ENCODE measurements around the gene CLK3. TPM values are rescaled to one million over a fixed set of nuclear protein-coding genes. Genes with fewer than 3 reads are reported as not detected.

The CLK3 gene
- total and polyA plus RNA-seq, 4 donors: 23.8 to 70.3 (median 60.4) TPM

DNA sequence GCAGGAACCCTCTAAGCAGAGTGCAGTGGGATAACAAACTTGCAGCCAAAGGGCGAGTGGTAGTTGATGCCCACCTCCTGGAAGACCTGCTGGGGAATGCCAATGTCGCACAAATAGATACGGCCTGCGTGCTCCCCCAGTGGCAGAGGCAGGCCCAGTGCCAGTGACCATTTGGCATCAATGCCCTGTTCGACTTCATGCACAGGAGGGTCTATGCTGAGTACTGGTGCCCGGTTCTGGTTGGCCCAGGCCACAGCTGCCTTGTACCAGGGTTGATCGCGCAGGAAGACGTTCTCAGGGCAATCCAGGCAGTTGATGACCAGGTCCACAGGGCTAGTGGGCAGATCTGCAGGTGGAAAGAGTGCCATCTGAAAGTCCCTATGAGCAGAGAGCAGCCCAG is 17.0 kb downstream of the CLK3 start:
- Histone ChIP-seq H3K36me3 (ENCODE audit: control insufficient read depth, insufficient read depth, low read length) (peaks cover 93% of the 10 kb centered on the region), H3K4me1 (ENCODE audit: control insufficient read depth, insufficient read depth, low read length) (peaks cover 3% of the 10 kb centered on the region), H3K27ac (ENCODE audit: low read depth, low read length) (no peak overlapping the region), H3K9me3 (ENCODE audit: control insufficient read depth, insufficient read depth, low read length) (no peaks in the 10 kb centered on the region), H3K27me3 (ENCODE audit: control insufficient read depth, insufficient read depth, low read length) (no peaks in the 10 kb centered on the region), H3K4me3 (ENCODE audit: low read depth, low read length) (no peak overlapping the region)
- 94% methylated on average over 9 of the region's 9 CpGs for WGBS (ENCODE audit: insufficient coverage)
- DNase-seq (ENCODE audit: low read depth in 4 of 6, low spot score in 6 of 6): no peak

GRCh38 chr15:74633781-74634180 is 18.1 kb downstream of the CLK3 start:
- H3K27me3 ChIP-seq (ENCODE audit: control insufficient read depth, insufficient read depth, low read length): no peaks in the 10 kb centered on the region
- no peak overlapping the region for H3K27ac ChIP-seq (ENCODE audit: low read depth, low read length)
- H3K9me3 ChIP-seq (ENCODE audit: control insufficient read depth, insufficient read depth, low read length): no peaks in the 10 kb centered on the region
- peaks cover 3% of the 10 kb centered on the region for H3K4me1 ChIP-seq (ENCODE audit: control insufficient read depth, insufficient read depth, low read length)
- WGBS (ENCODE audit: insufficient coverage): 66% methylated on average over 2 of the region's 2 CpGs
- DNase-seq (ENCODE audit: low read depth in 4 of 6, low spot score in 6 of 6): no peak
- H3K4me3 ChIP-seq (ENCODE audit: low read depth, low read length): no peak overlapping the region
- H3K36me3 ChIP-seq (ENCODE audit: control insufficient read depth, insufficient read depth, low read length): peaks cover 91% of the 10 kb centered on the region

DNA sequence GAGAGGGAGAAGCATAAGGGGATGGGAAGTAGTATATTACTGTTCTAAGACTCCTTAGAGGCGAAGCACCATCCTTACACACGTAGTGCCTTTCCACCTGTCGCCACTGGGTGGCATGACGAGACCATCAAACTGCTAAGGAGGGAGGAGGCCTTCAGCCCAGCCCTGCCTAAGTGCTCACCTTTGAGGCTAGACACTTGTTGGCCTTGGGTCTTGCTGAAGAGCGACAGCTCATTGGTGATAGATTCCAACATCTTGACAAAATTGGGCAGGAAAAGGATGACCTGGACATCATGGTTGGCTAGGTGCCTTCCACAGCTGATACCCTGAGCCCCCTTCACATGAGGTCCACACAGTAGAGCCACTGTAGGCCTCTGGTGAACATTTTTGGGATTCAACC is 19.6 kb downstream of the CLK3 start:
- 35% methylated on average over 5 of the region's 5 CpGs for WGBS (ENCODE audit: insufficient coverage)
- Histone ChIP-seq H3K27ac (ENCODE audit: low read depth, low read length) (no peak overlapping the region), H3K4me3 (ENCODE audit: low read depth, low read length) (no peak overlapping the region), H3K36me3 (ENCODE audit: control insufficient read depth, insufficient read depth, low read length) (peaks cover 88% of the 10 kb centered on the region), H3K4me1 (ENCODE audit: control insufficient read depth, insufficient read depth, low read length) (peaks cover under 1% of the 10 kb centered on the region), H3K9me3 (ENCODE audit: control insufficient read depth, insufficient read depth, low read length) (no peaks in the 10 kb centered on the region), H3K27me3 (ENCODE audit: control insufficient read depth, insufficient read depth, low read length) (no peaks in the 10 kb centered on the region)
- peak in 5 of 6 donors; percentile 30 to 91 (median 48) for DNase-seq (ENCODE audit: low read depth in 4 of 6, low spot score in 6 of 6)

DNA sequence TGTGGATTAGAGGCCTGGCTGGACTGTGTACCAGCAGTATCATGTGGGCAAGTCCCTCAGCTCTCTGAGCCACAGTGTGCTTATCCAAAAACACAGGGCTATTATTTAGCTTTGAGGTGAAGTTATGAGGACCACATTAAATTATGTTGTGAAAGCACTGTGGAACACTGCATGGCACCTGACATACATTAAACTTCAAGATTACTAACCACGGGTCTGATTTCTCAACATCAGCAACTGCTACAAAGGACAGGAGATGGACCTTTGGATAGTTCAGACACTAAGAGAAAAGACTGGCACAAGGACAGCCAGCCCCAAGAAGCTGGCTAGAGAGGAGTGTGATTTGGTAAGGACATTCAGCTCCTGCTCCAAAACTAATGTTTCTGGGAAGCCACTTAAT is 21.3 kb downstream of the CLK3 start:
- no peaks in the 10 kb centered on the region for H3K4me1 ChIP-seq (ENCODE audit: control insufficient read depth, insufficient read depth, low read length)
- H3K4me3 ChIP-seq (ENCODE audit: low read depth, low read length): no peak overlapping the region
- no peaks in the 10 kb centered on the region for H3K9me3 ChIP-seq (ENCODE audit: control insufficient read depth, insufficient read depth, low read length)
- no CpG with 5 or more reads among the region's 1 CpG for WGBS (ENCODE audit: insufficient coverage)
- H3K27me3 ChIP-seq (ENCODE audit: control insufficient read depth, insufficient read depth, low read length): no peaks in the 10 kb centered on the region
- DNase-seq (ENCODE audit: low read depth in 4 of 6, low spot score in 6 of 6): no peak
- H3K36me3 ChIP-seq (ENCODE audit: control insufficient read depth, insufficient read depth, low read length): peaks cover 71% of the 10 kb centered on the region
- H3K27ac ChIP-seq (ENCODE audit: low read depth, low read length): no peak overlapping the region

DNA sequence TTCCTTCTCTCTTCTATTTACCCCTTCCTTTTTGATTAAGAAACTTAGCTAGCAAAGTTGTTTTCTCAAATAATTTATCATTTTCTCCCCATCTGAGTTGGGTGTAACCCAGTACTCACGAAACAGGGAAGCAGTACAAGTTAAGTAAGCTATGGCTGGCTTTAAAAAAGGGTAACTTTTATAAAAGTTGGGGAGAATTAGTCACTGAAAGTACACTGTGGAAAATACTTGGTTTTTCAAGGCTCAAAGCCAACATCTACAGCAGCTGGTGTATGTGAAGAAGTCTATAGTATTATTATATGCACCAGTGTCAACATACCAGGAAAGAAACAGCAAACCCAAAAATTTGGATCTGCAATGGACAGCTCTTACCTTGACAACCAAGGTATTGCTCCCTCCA is 25.5 kb downstream of the CLK3 start:
- no peak for DNase-seq (ENCODE audit: low read depth in 4 of 6, low spot score in 6 of 6)
- Histone ChIP-seq H3K9me3 (ENCODE audit: control insufficient read depth, insufficient read depth, low read length) (no peaks in the 10 kb centered on the region), H3K27me3 (ENCODE audit: control insufficient read depth, insufficient read depth, low read length) (no peaks in the 10 kb centered on the region), H3K36me3 (ENCODE audit: control insufficient read depth, insufficient read depth, low read length) (peaks cover 39% of the 10 kb centered on the region), H3K4me1 (ENCODE audit: control insufficient read depth, insufficient read depth, low read length) (peaks cover 4% of the 10 kb centered on the region), H3K27ac (ENCODE audit: low read depth, low read length) (no peak overlapping the region), H3K4me3 (ENCODE audit: low read depth, low read length) (no peak overlapping the region)
- no CpG with 5 or more reads among the region's 1 CpG for WGBS (ENCODE audit: insufficient coverage)

- H3K4me3 ChIP-seq (ENCODE audit: low read depth, low read length): no peak overlapping the region
- peaks cover 4% of the 10 kb centered on the region for H3K4me1 ChIP-seq (ENCODE audit: control insufficient read depth, insufficient read depth, low read length)
- DNase-seq (ENCODE audit: low read depth in 4 of 6, low spot score in 6 of 6): no peak
- 81% methylated on average over 3 of the region's 4 CpGs for WGBS (ENCODE audit: insufficient coverage)
- no peaks in the 10 kb centered on the region for H3K27me3 ChIP-seq (ENCODE audit: control insufficient read depth, insufficient read depth, low read length)
- H3K9me3 ChIP-seq (ENCODE audit: control insufficient read depth, insufficient read depth, low read length): no peaks in the 10 kb centered on the region
- H3K27ac ChIP-seq (ENCODE audit: low read depth, low read length): peak overlapping the region; percentile 16
- H3K36me3 ChIP-seq (ENCODE audit: control insufficient read depth, insufficient read depth, low read length): peaks cover 31% of the 10 kb centered on the region
Measured at GRCh38 chr15:74642348-74642733, 26.7 kb downstream of the CLK3 start.

DNA sequence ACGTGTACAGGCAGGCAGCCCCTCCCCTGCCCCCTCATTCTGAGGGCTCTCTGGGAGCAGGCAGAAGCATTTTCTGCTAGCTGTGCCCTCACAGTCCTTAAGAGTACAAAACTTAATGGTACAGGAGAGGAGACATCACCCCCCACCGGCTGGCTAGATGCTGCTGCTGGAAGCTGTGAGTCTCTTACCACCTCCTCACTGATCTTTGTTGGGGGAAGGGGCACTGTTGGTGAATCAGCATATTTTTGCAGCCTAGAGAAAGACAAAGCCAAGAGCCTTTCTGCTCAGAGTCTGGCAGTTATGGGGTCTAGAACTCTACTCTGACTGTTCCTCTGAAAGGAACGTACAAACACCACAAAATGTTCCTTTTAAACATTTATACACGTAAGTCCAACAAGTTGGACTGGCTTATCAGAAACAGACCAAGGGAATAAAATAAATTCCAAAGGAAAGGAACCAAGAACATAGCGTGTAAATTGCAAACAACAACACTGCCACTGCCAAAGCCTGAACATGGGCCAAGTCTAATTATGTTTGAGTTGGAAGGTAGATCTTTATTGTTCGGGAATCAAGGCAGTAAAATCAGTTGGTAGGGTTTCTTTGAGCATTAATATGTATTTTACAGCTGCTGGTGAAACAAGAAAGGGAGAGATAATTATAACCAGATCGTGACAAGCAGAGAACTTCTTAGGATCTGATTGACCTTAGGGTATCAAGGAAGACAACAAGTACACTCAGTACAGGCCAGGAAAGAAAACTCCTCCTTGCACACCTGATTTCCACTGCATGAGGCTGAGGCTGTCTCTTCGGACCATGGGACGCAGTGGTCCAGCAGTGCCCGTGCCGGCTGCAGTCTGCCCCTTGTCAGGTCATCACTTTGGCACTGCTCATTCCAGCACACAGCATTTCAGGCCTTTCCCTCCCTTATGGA is 27.4 kb downstream of the CLK3 start:
- 68% methylated on average over 8 of the region's 11 CpGs for WGBS (ENCODE audit: insufficient coverage)
- Histone ChIP-seq H3K36me3 (ENCODE audit: control insufficient read depth, insufficient read depth, low read length) (peaks cover 25% of the 10 kb centered on the region), H3K4me3 (ENCODE audit: low read depth, low read length) (no peak overlapping the region), H3K4me1 (ENCODE audit: control insufficient read depth, insufficient read depth, low read length) (peaks cover 4% of the 10 kb centered on the region), H3K27me3 (ENCODE audit: control insufficient read depth, insufficient read depth, low read length) (no peaks in the 10 kb centered on the region), H3K9me3 (ENCODE audit: control insufficient read depth, insufficient read depth, low read length) (no peaks in the 10 kb centered on the region), H3K27ac (ENCODE audit: low read depth, low read length) (peak overlapping the region; percentile 16)
- DNase-seq (ENCODE audit: low read depth in 4 of 6, low spot score in 6 of 6): peak in 1 of 6 donors; percentile 48

GRCh38 chr15:74643665-74644204 is 28.1 kb downstream of the CLK3 start:
- no peak for DNase-seq (ENCODE audit: low read depth in 4 of 6, low spot score in 6 of 6)
- WGBS (ENCODE audit: insufficient coverage): 85% methylated on average over 2 of the region's 2 CpGs
- Histone ChIP-seq H3K9me3 (ENCODE audit: control insufficient read depth, insufficient read depth, low read length) (no peaks in the 10 kb centered on the region), H3K27ac (ENCODE audit: low read depth, low read length) (no peak overlapping the region), H3K36me3 (ENCODE audit: control insufficient read depth, insufficient read depth, low read length) (peaks cover 20% of the 10 kb centered on the region), H3K4me1 (ENCODE audit: control insufficient read depth, insufficient read depth, low read length) (peaks cover 4% of the 10 kb centered on the region), H3K27me3 (ENCODE audit: control insufficient read depth, insufficient read depth, low read length) (no peaks in the 10 kb centered on the region), H3K4me3 (ENCODE audit: low read depth, low read length) (no peak overlapping the region)

DNA sequence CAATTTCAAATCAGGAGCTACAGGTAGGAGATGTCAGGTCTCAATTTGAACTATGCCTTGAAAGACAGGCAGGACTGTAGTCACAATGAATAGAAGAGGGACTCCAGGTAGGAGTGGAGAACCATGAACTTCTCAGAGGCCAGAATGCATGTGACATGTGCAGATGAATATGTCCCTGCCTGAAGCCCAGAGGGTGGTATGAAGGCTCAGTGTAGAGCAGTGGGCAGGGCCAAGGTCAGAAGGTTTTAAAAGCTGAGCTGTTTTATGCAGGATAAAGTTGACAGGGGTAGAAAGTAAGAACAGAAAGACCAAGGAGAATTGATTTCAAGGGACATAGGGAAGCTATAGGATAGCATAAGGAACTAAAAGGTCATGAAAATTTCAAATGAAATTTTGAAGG is 30.8 kb downstream of the CLK3 start:
- H3K27ac ChIP-seq (ENCODE audit: low read depth, low read length): no peak overlapping the region
- DNase-seq (ENCODE audit: low read depth in 4 of 6, low spot score in 6 of 6): no peak
- H3K4me1 ChIP-seq (ENCODE audit: control insufficient read depth, insufficient read depth, low read length): peaks cover 4% of the 10 kb centered on the region
- H3K9me3 ChIP-seq (ENCODE audit: control insufficient read depth, insufficient read depth, low read length): no peaks in the 10 kb centered on the region
- no peaks in the 10 kb centered on the region for H3K27me3 ChIP-seq (ENCODE audit: control insufficient read depth, insufficient read depth, low read length)
- H3K4me3 ChIP-seq (ENCODE audit: low read depth, low read length): no peak overlapping the region
- peaks cover 8% of the 10 kb centered on the region for H3K36me3 ChIP-seq (ENCODE audit: control insufficient read depth, insufficient read depth, low read length)

All from spinal cord (tissue), 10 donors.